OCI-LY7 (cell line): ENCODE data around the gene THUMPD1.

ENCODE experiments used
- EZH2phosphoT487 ChIP-seq: fragments of 200-600 bp; sonication (generic); IDR thresholded peaks from 2 replicates; pipeline ENCODE4 v1.6.1; 2018; ENCODE audit warnings: low read depth, borderline replicate concordance, mild to moderate bottlenecking, mixed run types, antibody characterized with exemption, low read length, moderate library complexity, mixed read lengths
- TF ChIP-seq, protein P1 (sequence below): fragments of 200-600 bp; sonication (generic); conservative IDR thresholded peaks from 2 replicates; pipeline ENCODE4 v1.5.1; 2014; ENCODE audit warnings: mild to moderate bottlenecking, antibody characterized with exemption, low read length, moderate library complexity, mixed read lengths

DNA sequence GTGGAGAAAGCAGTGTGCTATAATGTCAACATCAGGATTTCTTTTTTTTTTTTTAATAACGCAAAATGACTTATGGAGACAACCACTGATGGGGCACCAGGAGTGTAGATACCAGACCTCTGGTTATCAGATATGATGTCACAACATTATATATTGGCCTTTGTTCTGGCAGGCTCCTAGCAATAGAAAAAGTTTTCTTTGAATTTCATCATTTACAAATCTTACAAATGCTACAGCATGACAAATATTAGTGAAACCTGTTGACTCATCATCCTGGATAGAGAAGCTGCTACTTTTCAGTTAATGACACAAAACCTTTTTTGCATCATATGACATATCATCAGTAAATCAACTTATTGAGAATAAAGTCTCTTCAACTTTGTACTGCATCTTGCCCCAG lies 6.1 kb downstream of the THUMPD1 start:
- no peak for TF ChIP-seq EZH2phosphoT487
- TF ChIP-seq, protein P1, sequence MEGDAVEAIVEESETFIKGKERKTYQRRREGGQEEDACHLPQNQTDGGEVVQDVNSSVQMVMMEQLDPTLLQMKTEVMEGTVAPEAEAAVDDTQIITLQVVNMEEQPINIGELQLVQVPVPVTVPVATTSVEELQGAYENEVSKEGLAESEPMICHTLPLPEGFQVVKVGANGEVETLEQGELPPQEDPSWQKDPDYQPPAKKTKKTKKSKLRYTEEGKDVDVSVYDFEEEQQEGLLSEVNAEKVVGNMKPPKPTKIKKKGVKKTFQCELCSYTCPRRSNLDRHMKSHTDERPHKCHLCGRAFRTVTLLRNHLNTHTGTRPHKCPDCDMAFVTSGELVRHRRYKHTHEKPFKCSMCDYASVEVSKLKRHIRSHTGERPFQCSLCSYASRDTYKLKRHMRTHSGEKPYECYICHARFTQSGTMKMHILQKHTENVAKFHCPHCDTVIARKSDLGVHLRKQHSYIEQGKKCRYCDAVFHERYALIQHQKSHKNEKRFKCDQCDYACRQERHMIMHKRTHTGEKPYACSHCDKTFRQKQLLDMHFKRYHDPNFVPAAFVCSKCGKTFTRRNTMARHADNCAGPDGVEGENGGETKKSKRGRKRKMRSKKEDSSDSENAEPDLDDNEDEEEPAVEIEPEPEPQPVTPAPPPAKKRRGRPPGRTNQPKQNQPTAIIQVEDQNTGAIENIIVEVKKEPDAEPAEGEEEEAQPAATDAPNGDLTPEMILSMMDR, result no peak
